ENCODE results near the gene RAP2A. TPM values are rescaled to one million over a fixed set of nuclear protein-coding genes. Genes with fewer than 3 reads are reported as not detected.

RAP2A gene
- total RNA-seq, 1 donor from 2014 or later, result 70.9 TPM

DNA sequence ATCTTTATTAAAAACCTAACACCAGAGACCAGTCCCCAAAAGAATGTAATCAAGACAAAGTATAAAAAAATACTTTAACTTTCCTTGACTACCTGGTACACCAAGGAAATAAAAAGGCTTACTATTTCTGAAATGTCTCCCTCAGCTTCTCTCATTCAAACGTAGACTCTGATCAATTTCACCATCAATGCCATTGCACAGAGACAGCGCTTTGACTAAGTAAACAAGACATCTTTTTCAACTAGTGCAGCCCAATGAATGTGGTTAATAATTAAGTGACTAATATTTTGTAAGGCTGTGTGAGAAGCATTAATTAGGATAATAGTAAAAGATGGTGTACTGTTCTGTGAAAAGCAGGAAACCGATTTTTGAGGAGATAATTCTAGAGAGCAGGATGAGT, 7.3 kb upstream of the RAP2A start:
- Histone ChIP-seq H3K4me2 (no peak overlapping the region), H3F3A (ENCODE audit: low read depth) (no peaks in the 10 kb centered on the region), H3K27ac (no peak overlapping the region), H3K36me3 (no peaks in the 10 kb centered on the region), H3K27me3 (no peaks in the 10 kb centered on the region), H2AFZ (replicated peaks) (no peak overlapping the region), H3K9me3 (ENCODE audit: low read depth) (no peaks in the 10 kb centered on the region), H3K4me1 (peaks cover 5% of the 10 kb centered on the region), H3K4me3 (no peak overlapping the region), H3K79me2 (ENCODE audit: low read depth) (peaks cover 4% of the 10 kb centered on the region), H4K20me1 (ENCODE audit: low read depth) (no peaks in the 10 kb centered on the region), H3K9ac (no peak overlapping the region)
- no peaks in the 10 kb centered on the region for H3K9me3 Mint-ChIP-seq
- H3K27me3 Mint-ChIP-seq (ENCODE audit: insufficient read depth, low read depth), result peaks cover 2% of the 10 kb centered on the region
- TF ChIP-seq, protein P1, sequence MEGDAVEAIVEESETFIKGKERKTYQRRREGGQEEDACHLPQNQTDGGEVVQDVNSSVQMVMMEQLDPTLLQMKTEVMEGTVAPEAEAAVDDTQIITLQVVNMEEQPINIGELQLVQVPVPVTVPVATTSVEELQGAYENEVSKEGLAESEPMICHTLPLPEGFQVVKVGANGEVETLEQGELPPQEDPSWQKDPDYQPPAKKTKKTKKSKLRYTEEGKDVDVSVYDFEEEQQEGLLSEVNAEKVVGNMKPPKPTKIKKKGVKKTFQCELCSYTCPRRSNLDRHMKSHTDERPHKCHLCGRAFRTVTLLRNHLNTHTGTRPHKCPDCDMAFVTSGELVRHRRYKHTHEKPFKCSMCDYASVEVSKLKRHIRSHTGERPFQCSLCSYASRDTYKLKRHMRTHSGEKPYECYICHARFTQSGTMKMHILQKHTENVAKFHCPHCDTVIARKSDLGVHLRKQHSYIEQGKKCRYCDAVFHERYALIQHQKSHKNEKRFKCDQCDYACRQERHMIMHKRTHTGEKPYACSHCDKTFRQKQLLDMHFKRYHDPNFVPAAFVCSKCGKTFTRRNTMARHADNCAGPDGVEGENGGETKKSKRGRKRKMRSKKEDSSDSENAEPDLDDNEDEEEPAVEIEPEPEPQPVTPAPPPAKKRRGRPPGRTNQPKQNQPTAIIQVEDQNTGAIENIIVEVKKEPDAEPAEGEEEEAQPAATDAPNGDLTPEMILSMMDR (IDR thresholded peaks at IDR 0.05), result no peak
- TF ChIP-seq EZH2 (IDR thresholded peaks at IDR 0.05), result no peak
- DNase-seq (ENCODE audit: low spot score), result no peak
- H3K27ac Mint-ChIP-seq, result no peak overlapping the region
- no peak overlapping the region for H3K4me3 Mint-ChIP-seq
- peaks cover 14% of the 10 kb centered on the region for H3K4me1 Mint-ChIP-seq
- H3K36me3 Mint-ChIP-seq, result no peaks in the 10 kb centered on the region

DNA sequence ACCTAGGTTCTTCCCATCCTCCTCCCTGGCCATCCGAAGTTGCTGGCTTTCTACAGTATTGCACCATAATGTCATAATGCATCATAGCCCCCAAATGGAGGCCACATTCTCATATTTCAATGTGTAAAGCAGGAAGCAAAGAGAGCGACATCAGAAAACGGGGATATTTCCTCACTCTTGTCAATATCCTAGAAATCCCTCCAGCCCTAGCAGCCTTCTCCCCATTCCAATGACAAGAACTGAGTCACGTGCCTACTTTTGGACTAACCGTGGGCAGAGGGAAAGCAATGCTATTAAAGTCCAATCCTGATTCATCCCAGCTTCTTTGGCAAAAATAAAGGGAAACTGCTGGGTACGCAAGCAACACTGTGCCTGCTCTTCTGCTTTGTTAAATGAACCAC, 4.3 kb upstream of the RAP2A start:
- H3K27ac Mint-ChIP-seq, result no peak overlapping the region
- no peak overlapping the region for H3K27ac ChIP-seq
- H2AFZ ChIP-seq (replicated peaks), result no peak overlapping the region
- H3K4me3 Mint-ChIP-seq, result no peak overlapping the region
- DNase-seq (ENCODE audit: low spot score), result no peak
- peaks cover 15% of the 10 kb centered on the region for H3K79me2 ChIP-seq (ENCODE audit: low read depth)
- no peak overlapping the region for H3K9ac ChIP-seq
- H3K4me3 ChIP-seq, result no peak overlapping the region
- H3F3A ChIP-seq (ENCODE audit: low read depth), result peaks cover 12% of the 10 kb centered on the region
- no peaks in the 10 kb centered on the region for H3K27me3 ChIP-seq
- no peaks in the 10 kb centered on the region for H3K36me3 Mint-ChIP-seq
- H3K9me3 ChIP-seq (ENCODE audit: low read depth), result no peaks in the 10 kb centered on the region
- H3K4me2 ChIP-seq, result peak overlapping the region; percentile 86
- TF ChIP-seq EZH2phosphoT487 (IDR thresholded peaks at IDR 0.05) (no peak), EZH2 (IDR thresholded peaks at IDR 0.05) (no peak)
- TF ChIP-seq, protein P1 (IDR thresholded peaks at IDR 0.05), result no peak
- H3K4me1 ChIP-seq, result peaks cover 5% of the 10 kb centered on the region
- H4K20me1 ChIP-seq (ENCODE audit: low read depth), result no peaks in the 10 kb centered on the region
- H3K36me3 ChIP-seq, result no peaks in the 10 kb centered on the region
- H3K4me1 Mint-ChIP-seq, result peaks cover 25% of the 10 kb centered on the region
- peaks cover 2% of the 10 kb centered on the region for H3K27me3 Mint-ChIP-seq (ENCODE audit: insufficient read depth, low read depth)
- no peaks in the 10 kb centered on the region for H3K9me3 Mint-ChIP-seq

DNA sequence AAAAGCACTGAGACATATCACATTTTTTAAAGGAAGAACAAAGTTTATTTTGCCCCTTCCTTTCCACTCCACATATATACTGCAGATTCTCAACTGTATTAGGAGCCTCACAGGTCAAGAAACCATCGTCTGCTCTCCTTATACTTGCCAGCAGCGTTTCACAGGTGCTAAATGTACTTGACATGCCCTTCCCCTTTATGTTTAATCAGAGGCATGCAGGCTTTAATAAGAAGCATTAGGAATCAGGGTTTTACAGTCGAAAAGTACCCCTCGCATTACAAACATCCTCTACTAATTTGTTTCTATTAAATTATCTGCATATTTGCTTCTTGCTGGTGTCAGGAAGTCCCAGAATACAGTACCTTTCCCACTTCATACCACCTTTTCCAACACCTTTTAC, 3.7 kb upstream of the RAP2A start:
- Histone ChIP-seq H3K4me1 (peaks cover 5% of the 10 kb centered on the region), H3K27ac (no peak overlapping the region), H3K4me3 (peak overlapping the region; percentile 5), H3K36me3 (no peaks in the 10 kb centered on the region), H3K79me2 (ENCODE audit: low read depth) (peaks cover 21% of the 10 kb centered on the region), H3F3A (ENCODE audit: low read depth) (peaks cover 18% of the 10 kb centered on the region), H3K4me2 (peak overlapping the region; percentile 86), H4K20me1 (ENCODE audit: low read depth) (peaks cover 4% of the 10 kb centered on the region), H3K27me3 (no peaks in the 10 kb centered on the region), H3K9me3 (ENCODE audit: low read depth) (no peaks in the 10 kb centered on the region), H2AFZ (replicated peaks) (no peak overlapping the region), H3K9ac (no peak overlapping the region)
- no peak for DNase-seq (ENCODE audit: low spot score)
- no peak overlapping the region for H3K27ac Mint-ChIP-seq
- H3K9me3 Mint-ChIP-seq, result no peaks in the 10 kb centered on the region
- H3K4me1 Mint-ChIP-seq, result peaks cover 25% of the 10 kb centered on the region
- TF ChIP-seq EZH2 (IDR thresholded peaks at IDR 0.05) (no peak), EZH2phosphoT487 (IDR thresholded peaks at IDR 0.05) (no peak)
- TF ChIP-seq, protein P1 (IDR thresholded peaks at IDR 0.05), result no peak
- H3K4me3 Mint-ChIP-seq, result no peak overlapping the region
- H3K36me3 Mint-ChIP-seq, result no peaks in the 10 kb centered on the region
- H3K27me3 Mint-ChIP-seq (ENCODE audit: insufficient read depth, low read depth), result peaks cover 2% of the 10 kb centered on the region

Measured in neural progenitor cell (in vitro differentiated cells).